Esophagus muscularis mucosa (tissue), 4 donors: ENCODE results near the gene NOPCHAP1.

Experiments used
- CTCF ChIP-seq, 3 experiments: fragments of 200-600 bp in 2 of 3; fragments of 450-650 bp in 1 of 3; sonication (generic) in 2 of 3; IDR thresholded peaks; one replicate each; pipeline ENCODE4 v1.5.1; 2017 to 2019; ENCODE audit warnings: antibody characterized with exemption in 3 of 3, mild to moderate bottlenecking in 2 of 3, moderate library complexity in 1 of 3
- EP300 ChIP-seq: sonication (generic); formaldehyde crosslinking; IDR thresholded peaks from one replicate; pipeline ENCODE4 v1.6.1; 2017; ENCODE audit warnings: antibody characterized with exemption
- POLR2A ChIP-seq: fragments of 450-650 bp; IDR thresholded peaks from one replicate; pipeline ENCODE4 v1.6.1; 2017; ENCODE audit warnings: antibody characterized with exemption, moderate library complexity, mild to moderate bottlenecking, low read depth
- POLR2AphosphoS5 ChIP-seq, 2 donors: sonication (generic); formaldehyde crosslinking; IDR thresholded peaks; one replicate each; pipeline ENCODE4 v1.6.1; 2017; ENCODE audit warnings: antibody characterized with exemption in 2 of 2

DNA sequence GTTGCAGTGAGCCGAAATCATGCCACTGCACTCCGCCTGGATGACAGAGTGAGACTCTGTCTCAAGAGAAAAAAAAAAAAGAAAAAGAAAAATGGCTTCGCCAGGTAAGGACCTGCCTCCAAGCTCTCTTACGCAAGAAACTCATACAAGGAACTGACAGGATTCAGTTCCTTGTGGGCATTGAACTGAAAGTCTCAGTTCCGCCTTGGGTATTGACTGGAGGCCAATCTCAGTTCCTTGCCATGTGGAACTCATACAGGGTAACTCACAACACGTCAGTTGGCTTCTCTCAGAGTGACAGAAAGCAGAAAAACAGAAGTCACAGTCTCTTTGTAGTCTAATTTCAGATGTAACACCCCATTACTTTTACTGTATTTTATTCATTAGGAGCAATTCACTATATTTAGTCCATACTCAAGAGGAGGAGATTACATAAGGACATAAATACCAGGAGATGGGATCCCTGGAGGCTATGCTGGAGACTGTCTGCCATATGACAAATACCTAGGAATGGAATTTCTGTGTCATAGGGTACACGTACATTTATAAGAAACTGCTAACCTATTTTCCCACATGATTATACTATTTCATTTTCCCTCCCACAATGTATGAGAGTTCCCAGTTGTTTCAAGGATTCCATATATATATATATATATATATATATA, 11.4 kb upstream of the NOPCHAP1 start:
- TF ChIP-seq POLR2A (no peak), CTCF (IDR thresholded peaks at IDR 0.05) (no peak), EP300 (no peak), POLR2AphosphoS5 (IDR thresholded peaks at IDR 0.05) (no peak)
